Measurements from ENCODE around the gene KCNJ2.

The KCNJ2 gene

GRCh38 chr17:70158591-70158990, 10.7 kb upstream of the KCNJ2 start:
- H3K4me3 ChIP-seq (ENCODE audit: low read depth, low read length), result no peak overlapping the region
- no peak for TF ChIP-seq CTCF (IDR thresholded peaks at IDR 0.05; ENCODE audit: low read depth, low read length)

GRCh38 chr17:70159980-70160379, 9.4 kb upstream of the KCNJ2 start:
- H3K4me3 ChIP-seq (ENCODE audit: low read depth, low read length), result no peak overlapping the region
- no peak for TF ChIP-seq CTCF (IDR thresholded peaks at IDR 0.05; ENCODE audit: low read depth, low read length)

- no peak overlapping the region for H3K4me3 ChIP-seq (ENCODE audit: low read depth, low read length)
- TF ChIP-seq CTCF (IDR thresholded peaks at IDR 0.05; ENCODE audit: low read depth, low read length), result no peak
Measured at GRCh38 chr17:70161519-70161918, 7.8 kb upstream of the KCNJ2 start.

- no peak for TF ChIP-seq CTCF (IDR thresholded peaks at IDR 0.05; ENCODE audit: low read depth, low read length)
Measured at GRCh38 chr17:70165383-70165782, 3.9 kb upstream of the KCNJ2 start.

GRCh38 chr17:70166615-70167014, 2.7 kb upstream of the KCNJ2 start:
- no peak for TF ChIP-seq CTCF (IDR thresholded peaks at IDR 0.05; ENCODE audit: low read depth, low read length)
- no peak overlapping the region for H3K4me3 ChIP-seq (ENCODE audit: low read depth, low read length)

More at GRCh38 chr17:70165383-70165782, 3.9 kb upstream of the KCNJ2 start:
- H3K4me3 ChIP-seq (ENCODE audit: low read depth, low read length), result no peak overlapping the region

- H3K4me3 ChIP-seq (ENCODE audit: low read depth, low read length), result peak overlapping the region; percentile 89
Measured at GRCh38 chr17:70168044-70168976, 1.0 kb upstream of the KCNJ2 start.

More at GRCh38 chr17:70168044-70168976, 1.0 kb upstream of the KCNJ2 start:
- peak; percentile 77 for TF ChIP-seq CTCF (IDR thresholded peaks at IDR 0.05; ENCODE audit: low read depth, low read length)

Measured in WI38 (cell line).